ENCODE measurements around the gene DSG3. TPM values are rescaled to one million over a fixed set of nuclear protein-coding genes. Genes with fewer than 3 reads are reported as not detected.

DSG3 gene
- total RNA-seq, result under 1 TPM in 1 of 9 donors, not detected in 8; 0.04 TPM
- polyA plus RNA-seq, result under 1 TPM in 2 of 3 donors, not detected in 1; 0.08 to 0.17 TPM
- long read RNA-seq, donor 1, result 0 reads
- long read RNA-seq, donor 2, result 0 reads
- long read RNA-seq, donor 3, result 0 reads
- long read RNA-seq, donor 4, result 0 reads
- long read RNA-seq, donor 5, result 0 reads
- long read RNA-seq, donor 6, result 0 reads
- long read RNA-seq, donor 7, result 0 reads
- long read RNA-seq, donor 8, result 0 reads
- long read RNA-seq, donor 9, result 0 reads
- long read RNA-seq, donor 10, result 0 reads

DNA sequence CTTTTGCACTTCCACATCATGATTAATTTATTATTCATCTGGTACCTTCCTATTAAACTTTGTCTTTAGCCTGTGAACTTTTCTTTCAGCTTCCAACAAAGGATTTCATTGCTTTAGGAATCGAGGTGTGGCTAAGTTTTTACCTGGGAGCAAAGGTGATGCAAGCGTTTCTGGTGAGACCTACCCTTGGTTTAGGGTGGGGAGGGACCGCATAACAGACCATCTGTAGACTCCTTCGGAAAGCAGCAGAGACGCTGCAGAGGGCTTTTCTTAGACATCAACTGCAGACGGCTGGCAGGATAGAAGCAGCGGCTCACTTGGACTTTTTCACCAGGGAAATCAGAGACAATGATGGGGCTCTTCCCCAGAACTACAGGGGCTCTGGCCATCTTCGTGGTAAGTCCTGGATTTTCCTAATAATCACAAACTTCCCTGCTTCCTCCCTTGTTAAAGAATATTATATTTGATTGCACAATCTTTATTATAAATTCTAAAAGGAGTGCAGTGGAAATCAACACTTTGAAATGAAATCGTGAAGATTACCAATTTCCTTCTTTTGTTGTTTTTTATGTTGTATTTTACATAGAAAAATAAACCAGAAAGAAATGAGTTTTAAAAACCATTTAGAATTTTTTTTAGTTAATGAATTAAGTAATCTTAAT is at the start of gene DSG3:
Gene DSG3 (plus strand): TSS at position 212 of the 662 bp plus-strand sequence. CDS start 137 bp downstream, at position 349.
- TF ChIP-seq POLR2A (IDR thresholded peaks at IDR 0.05), result no peak
- TF ChIP-seq CTCF (IDR thresholded peaks at IDR 0.05), result no peak
- Histone ChIP-seq H3K4me3 (no peak within 1 kb of the TSS), H3K4me1 (replicated peaks in 1 of 2) (no peaks in the 10 kb centered on the region), H3K9me3 (replicated peaks in 1 of 3) (no peaks in the 10 kb centered on the region), H3K27me3 (peaks cover under 1% of the 10 kb centered on the region), H3K36me3 (replicated peaks in 1 of 2) (no peaks in the 10 kb centered on the region), H3K27ac (no peak within 1 kb of the TSS)
- no peak for DNase-seq
- intact Hi-C loops (cut with DNase I), result no loop called here
- 51 to 61% (median 53%) methylated on average over 9 of the region's 9 CpGs for WGBS, 4 donors

- Histone ChIP-seq H3K4me1 (replicated peaks in 1 of 2) (no peaks in the 10 kb centered on the region), H3K27ac (no peak overlapping the region), H3K36me3 (replicated peaks in 1 of 2) (no peaks in the 10 kb centered on the region), H3K4me3 (no peak overlapping the region), H3K9me3 (replicated peaks in 1 of 3) (no peaks in the 10 kb centered on the region), H3K27me3 (no peaks in the 10 kb centered on the region)
- WGBS, 4 donors, result 64 to 75% (median 73%) methylated on average over 2 of the region's 2 CpGs
- no peak for DNase-seq
- intact Hi-C loops (cut with DNase I), result no loop called here
- TF ChIP-seq CTCF (IDR thresholded peaks at IDR 0.05), result no peak
- TF ChIP-seq POLR2A (IDR thresholded peaks at IDR 0.05), result no peak
Observed at GRCh38 chr18:31398191-31398590, 49.4 kb upstream of the DSG3 start.

DNA sequence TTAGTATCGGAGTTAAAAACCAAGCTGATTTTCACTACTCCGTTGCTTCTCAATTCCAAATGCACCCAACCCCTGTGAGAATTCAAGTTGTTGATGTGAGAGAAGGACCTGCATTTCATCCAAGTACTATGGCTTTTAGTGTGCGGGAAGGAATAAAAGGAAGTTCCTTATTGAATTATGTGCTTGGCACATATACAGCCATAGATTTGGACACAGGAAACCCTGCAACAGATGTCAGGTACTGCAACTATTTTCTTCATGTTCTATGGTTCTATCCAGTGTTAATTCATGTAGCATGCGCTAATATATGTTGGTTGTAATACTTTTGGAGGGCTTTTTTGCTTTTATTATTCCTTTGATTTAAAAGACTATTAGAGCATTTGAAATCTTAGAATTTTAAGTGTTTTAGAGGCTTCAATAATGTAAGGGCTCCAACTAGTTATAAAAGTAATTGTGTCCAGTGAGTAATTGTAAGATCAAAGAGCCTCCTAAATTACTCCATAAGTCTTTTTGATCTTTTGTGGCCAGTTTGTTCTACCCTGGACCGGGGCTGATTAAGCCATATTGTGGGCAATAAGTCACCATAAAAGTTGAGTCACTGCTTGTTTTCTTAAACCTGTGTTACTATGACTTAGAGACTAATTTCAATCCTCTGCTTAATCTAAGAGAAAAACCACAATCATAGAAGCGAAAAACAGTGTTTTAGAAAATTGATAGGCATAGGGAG is 48.1 kb upstream of the DSG3 start:
- Histone ChIP-seq H3K27ac (no peak overlapping the region), H3K9me3 (replicated peaks in 1 of 3) (no peaks in the 10 kb centered on the region), H3K4me3 (no peak overlapping the region), H3K36me3 (replicated peaks in 1 of 2) (no peaks in the 10 kb centered on the region), H3K27me3 (no peaks in the 10 kb centered on the region), H3K4me1 (replicated peaks in 1 of 2) (no peaks in the 10 kb centered on the region)
- TF ChIP-seq CTCF (IDR thresholded peaks at IDR 0.05), result no peak
- TF ChIP-seq POLR2A (IDR thresholded peaks at IDR 0.05), result no peak
- WGBS, 4 donors, result 52 to 57% (median 56%) methylated on average over 6 of the region's 6 CpGs
- no peak for DNase-seq
- intact Hi-C loops (cut with DNase I), result no loop called here

All from adrenal gland (tissue), 19 donors.